ENCODE data around the gene DYRK3. TPM values are rescaled to one million over a fixed set of nuclear protein-coding genes. Genes with fewer than 3 reads are reported as not detected.

The DYRK3 gene
- total and polyA plus RNA-seq, 9 of the 15 experiments (the other 6 are each of a cell fraction or from before 2014, with no cell fraction given) = 4.5 to 33.7 (median 25.7) TPM

- TF ChIP-seq SIN3A (IDR thresholded peaks at IDR 0.05; ENCODE audit: borderline replicate concordance in 2 of 2, control insufficient read depth in 1 of 2, low read depth in 2 of 2, low read length in 2 of 2) = peak in 1 of 2 experiments; percentile 40; a peak in 1 of 4 replicates
- no peak for TF ChIP-seq PHF20 (IDR thresholded peaks at IDR 0.05; ENCODE audit: partially characterized antibody)
- peak; percentile 34 for TF ChIP-seq MAFG (tag; conservative IDR thresholded peaks at IDR 0.05)
- 0 out of 2 replicates have a peak, but pooled peaks have one; percentile 15 for TF ChIP-seq HDGF (IDR thresholded peaks at IDR 0.05)
- no peak for TF ChIP-seq ZNF76 (CRISPR knock-in tag; IDR thresholded peaks at IDR 0.05; ENCODE audit: borderline replicate concordance)
- peak; percentile 57; the same call in 1 of the 2 replicates for TF ChIP-seq DPF2 (IDR thresholded peaks at IDR 0.05)
- no peak for TF ChIP-seq RUNX1 (IDR thresholded peaks at IDR 0.05; ENCODE audit: low read depth)
- peak; percentile 80 for TF ChIP-seq CBFA2T3 (IDR thresholded peaks at IDR 0.05)
- no peak for TF ChIP-seq HMG20B (CRISPR knock-in tag; IDR thresholded peaks at IDR 0.05)
- TF ChIP-seq CBFA2T2 (conservative IDR thresholded peaks at IDR 0.05) = peak; percentile 57
- no peak for TF ChIP-seq KLF1 (tag; IDR thresholded peaks at IDR 0.05)
- no peak for TF ChIP-seq TGIF2 (CRISPR knock-in tag; IDR thresholded peaks at IDR 0.05)
Measured at GRCh38 chr1:206691604-206692003, 56.3 kb downstream of the DYRK3 start (continued).

GRCh38 chr1:206693029-206693428 lies 57.7 kb downstream of the DYRK3 start:
- 37% methylated on average over 10 of the region's 10 CpGs for WGBS (ENCODE audit: insufficient coverage, low coverage, missing lambda C conversion rate)
- no peak overlapping the region for H2AFZ ChIP-seq (ENCODE audit: low read depth, low read length)
- no peak overlapping the region for H3K4me3 ChIP-seq
- peaks cover 45% of the 10 kb centered on the region; the same call in 2 of the 3 replicates for H3K36me3 ChIP-seq (ENCODE audit: control insufficient read depth, insufficient read depth, low read length)
- no peak overlapping the region for H3K27ac ChIP-seq (ENCODE audit: extremely low read depth, low read depth, low read length)
- peak; percentile 27 for ATAC-seq
- no peak overlapping the region for H3K4me2 ChIP-seq (ENCODE audit: insufficient read depth, low read length)
- no peak for FAIRE-seq
- BruUV-seq (replicated peaks) = no TSS peak
- peak in 2 of 4 experiments; percentile 22 to 44 for DNase-seq (ENCODE audit: extremely low read depth in 1 of 4, low spot score in 3 of 4)
- intact Hi-C loops (cut with micrococcal nuclease) (no loop called here), in situ Hi-C loops (cut with MboI) (no loop called here)
- peaks cover 36 to 49% of the 10 kb centered on the region in 2 experiments for H3K4me1 ChIP-seq (replicated peaks in 1 of 2; ENCODE audit: control insufficient read depth in 2 of 2, insufficient read depth in 2 of 2, low read length in 2 of 2)
- peaks cover 99% of the 10 kb centered on the region for H3K79me2 ChIP-seq (ENCODE audit: control insufficient read depth, insufficient read depth, low read length)
- peaks cover 22% of the 10 kb centered on the region for H3K9me1 ChIP-seq (ENCODE audit: control insufficient read depth, insufficient read depth, low read length)
- CTCF ChIA-PET (ENCODE audit: low intra/inter-chr PET ratio) = no interaction called here
- POLR2A ChIA-PET = interaction anchor here (0.5 to 10.1 kb wide), 10 partner anchors 10 to 216 kb away, joined by 3 to 130 read pairs (median 4); no protein-coding TSS in a partner anchor
- no peaks in the 10 kb centered on the region for H3K9me3 ChIP-seq (replicated peaks; ENCODE audit: control insufficient read depth, insufficient read depth, low read depth, low read length)
- peaks cover 72% of the 10 kb centered on the region for H4K20me1 ChIP-seq (replicated peaks; ENCODE audit: control insufficient read depth, insufficient read depth, low read length)
- H3K9ac ChIP-seq (ENCODE audit: insufficient read depth in 1 of 2, low read depth in 2 of 2, low read length in 2 of 2) = peak overlapping the region in 1 of 2 experiments; percentile 54; a peak in 1 of 4 replicates
- H3K27me3 ChIP-seq (ENCODE audit: control insufficient read depth in 2 of 2, insufficient read depth in 2 of 2, low read length in 2 of 2) = no peaks in the 10 kb centered on the region
- TF ChIP-seq THAP7 (CRISPR knock-in tag; IDR thresholded peaks at IDR 0.05) (no peak), LARP7 (IDR thresholded peaks at IDR 0.05) (no peak), NFIC (IDR thresholded peaks at IDR 0.05) (0 out of 2 replicates have a peak, but pooled peaks have one; percentile 7), GTF2B (IDR thresholded peaks at IDR 0.05; ENCODE audit: extremely low read depth, insufficient read length) (no peak), FOXJ3 (CRISPR knock-in tag; IDR thresholded peaks at IDR 0.05) (0 out of 2 replicates have a peak, but pooled peaks have one; percentile 15), MEF2A (IDR thresholded peaks at IDR 0.05; ENCODE audit: control insufficient read depth, low read depth, low read length) (peak; percentile 48; the same call in 1 of the 2 replicates), ETV5 (CRISPR knock-in tag; IDR thresholded peaks at IDR 0.05; ENCODE audit: low read depth) (0 out of 2 replicates have a peak, but pooled peaks have one; percentile 47), CTCF (IDR thresholded peaks at IDR 0.05 in 2 of 3, conservative IDR thresholded peaks at IDR 0.05 in 1 of 3; ENCODE audit: insufficient read depth in 2 of 3, low read depth in 1 of 3, low read length in 3 of 3) (no peak)
